Liver (tissue), 3 donors: ENCODE results near the gene ABHD2.

Experiments used
- CTCF ChIP-seq: fragments of 150-350 bp; IDR thresholded peaks from 2 replicates; pipeline ENCODE4 v1.5.1; 2017; ENCODE audit warnings: improper control_type of control experiment, low read depth, low read length; ENCODE audit not compliant: missing input control
- GABPA ChIP-seq, 2 donors: IDR thresholded peaks in 1 of 2; conservative IDR thresholded peaks in 1 of 2; 2 replicates each; pipeline ENCODE4 v1.6.1; 2016; ENCODE audit warnings: antibody characterized with exemption in 2 of 2, mild to moderate bottlenecking in 1 of 2, moderate library complexity in 1 of 2
- JUND ChIP-seq, 2 donors: IDR thresholded peaks; 2 replicates each; pipeline ENCODE4 v1.6.1; 2016; ENCODE audit warnings: antibody characterized with exemption in 2 of 2
- MAX ChIP-seq: IDR thresholded peaks from 2 replicates; pipeline ENCODE4 v1.6.1; 2016; ENCODE audit warnings: antibody characterized with exemption
- RAD21 ChIP-seq, 2 donors: IDR thresholded peaks; 2 replicates each; pipeline ENCODE4 v1.6.1; 2016; ENCODE audit warnings: antibody characterized with exemption in 2 of 2, mild to moderate bottlenecking in 2 of 2
- RXRA ChIP-seq, 2 donors: IDR thresholded peaks; 2 replicates each; pipeline ENCODE4 v1.6.1; 2017 to 2018; ENCODE audit warnings: antibody characterized with exemption in 2 of 2, mild to moderate bottlenecking in 1 of 2
- SP1 ChIP-seq: IDR thresholded peaks from 2 replicates; pipeline ENCODE4 v1.6.1; 2018; ENCODE audit warnings: antibody characterized with exemption, mild to moderate bottlenecking
- YY1 ChIP-seq: IDR thresholded peaks from 2 replicates; pipeline ENCODE4 v1.6.1; 2016; ENCODE audit warnings: antibody characterized with exemption, mild to moderate bottlenecking
- donor health status: healthy.
- donor health status: healthy.

GRCh38 chr15:89071471-89071870 is 16.8 kb upstream of the ABHD2 start:
- TF ChIP-seq YY1 (no peak), CTCF (no peak), RAD21 (IDR thresholded peaks at IDR 0.05) (no peak), GABPA (IDR thresholded peaks at IDR 0.05 in 1 of 2, conservative IDR thresholded peaks at IDR 0.05 in 1 of 2) (no peak), SP1 (no peak), MAX (no peak), JUND (IDR thresholded peaks at IDR 0.05) (no peak), RXRA (IDR thresholded peaks at IDR 0.05) (no peak)
